ENCODE measurements around the gene ARHGAP25. TPM values are rescaled to one million over a fixed set of nuclear protein-coding genes. Genes with fewer than 3 reads are reported as not detected.
A peak's percentile ranks its signal among the peaks of the same experiment; 100 is the strongest.

ARHGAP25 gene
- total and polyA plus RNA-seq, 4 donors, result 17.1 to 43.0 (median 22.6) TPM

DNA sequence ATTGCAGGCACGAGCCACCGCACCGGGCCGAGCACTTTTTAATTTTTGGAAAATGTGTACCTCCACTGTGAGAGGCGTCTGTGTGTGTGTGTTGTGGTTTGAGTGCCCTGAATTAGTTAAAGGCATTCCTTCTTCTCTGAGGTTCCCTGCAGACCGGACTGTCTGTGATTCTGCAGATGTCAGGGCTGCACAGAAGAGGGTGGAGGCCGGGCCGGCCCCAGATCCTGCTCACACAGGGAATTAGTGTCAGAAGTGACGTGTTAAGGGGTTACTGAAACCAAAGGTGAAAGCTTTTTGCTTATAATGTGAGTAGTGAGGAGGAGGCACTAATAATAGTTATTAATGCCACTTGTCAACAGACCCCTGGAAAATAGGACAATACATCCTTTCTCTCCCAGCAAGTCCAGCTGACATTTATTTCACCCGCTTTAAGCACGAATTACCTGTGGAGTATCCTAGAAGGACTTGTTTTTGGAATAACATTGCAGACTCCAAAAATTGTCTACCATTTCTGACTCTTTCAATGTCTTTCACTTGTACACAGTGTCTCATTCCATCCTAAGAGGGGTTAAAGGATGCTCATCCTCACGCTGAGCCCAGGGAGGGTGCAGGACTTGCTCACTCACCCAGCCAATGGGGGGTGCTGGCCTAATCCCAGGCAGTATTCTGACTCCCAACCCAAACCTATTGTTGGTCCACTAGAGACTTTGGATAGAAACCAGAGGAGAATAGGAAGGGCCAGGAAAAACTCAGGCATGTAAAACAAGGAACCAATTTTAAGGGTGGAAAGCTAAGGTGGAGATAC, 16.2 kb downstream of the ARHGAP25 start:
- Histone ChIP-seq H3K4me3 (no peak overlapping the region), H3K27me3 (ENCODE audit: control insufficient read depth in 3 of 3, insufficient read depth in 3 of 3, low read length in 2 of 3) (no peaks in the 10 kb centered on the region), H3K27ac (ENCODE audit: low read depth in 1 of 2, low read length in 1 of 2) (no peak overlapping the region), H3K9ac (ENCODE audit: insufficient read depth in 1 of 2, low read length in 2 of 2) (peak overlapping the region in 1 of 2 donors; percentile 53), H3K4me1 (ENCODE audit: control insufficient read depth in 5 of 5, insufficient read depth in 5 of 5, low read length in 5 of 5) (peaks cover 0 to 17% (median 0%) of the 10 kb centered on the region in 5 donors), H3K9me3 (ENCODE audit: control insufficient read depth in 4 of 4, insufficient read depth in 3 of 4, low read length in 3 of 4) (no peaks in the 10 kb centered on the region), H3K36me3 (ENCODE audit: control insufficient read depth in 4 of 4, insufficient read depth in 4 of 4, low read length in 4 of 4) (no peaks in the 10 kb centered on the region)
- WGBS, 2 donors, result 95 to 96% methylated on average over 12 of the region's 12 CpGs
- no peak for ATAC-seq (ENCODE audit: insufficient read depth, low FRiP score)
- no peak for DNase-seq
- TF ChIP-seq, protein P1, sequence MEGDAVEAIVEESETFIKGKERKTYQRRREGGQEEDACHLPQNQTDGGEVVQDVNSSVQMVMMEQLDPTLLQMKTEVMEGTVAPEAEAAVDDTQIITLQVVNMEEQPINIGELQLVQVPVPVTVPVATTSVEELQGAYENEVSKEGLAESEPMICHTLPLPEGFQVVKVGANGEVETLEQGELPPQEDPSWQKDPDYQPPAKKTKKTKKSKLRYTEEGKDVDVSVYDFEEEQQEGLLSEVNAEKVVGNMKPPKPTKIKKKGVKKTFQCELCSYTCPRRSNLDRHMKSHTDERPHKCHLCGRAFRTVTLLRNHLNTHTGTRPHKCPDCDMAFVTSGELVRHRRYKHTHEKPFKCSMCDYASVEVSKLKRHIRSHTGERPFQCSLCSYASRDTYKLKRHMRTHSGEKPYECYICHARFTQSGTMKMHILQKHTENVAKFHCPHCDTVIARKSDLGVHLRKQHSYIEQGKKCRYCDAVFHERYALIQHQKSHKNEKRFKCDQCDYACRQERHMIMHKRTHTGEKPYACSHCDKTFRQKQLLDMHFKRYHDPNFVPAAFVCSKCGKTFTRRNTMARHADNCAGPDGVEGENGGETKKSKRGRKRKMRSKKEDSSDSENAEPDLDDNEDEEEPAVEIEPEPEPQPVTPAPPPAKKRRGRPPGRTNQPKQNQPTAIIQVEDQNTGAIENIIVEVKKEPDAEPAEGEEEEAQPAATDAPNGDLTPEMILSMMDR (IDR thresholded peaks at IDR 0.05; ENCODE audit: control extremely low read depth, extremely low read depth), result no peak

- ATAC-seq (ENCODE audit: insufficient read depth, low FRiP score), result peak; percentile 97
- no peaks in the 10 kb centered on the region for H3K36me3 ChIP-seq (ENCODE audit: control insufficient read depth in 4 of 4, insufficient read depth in 4 of 4, low read length in 4 of 4)
- no peak overlapping the region for H3K4me3 ChIP-seq
- TF ChIP-seq, protein P1 (IDR thresholded peaks at IDR 0.05; ENCODE audit: control extremely low read depth, extremely low read depth), result peak; percentile 96
- H3K9ac ChIP-seq (ENCODE audit: insufficient read depth in 1 of 2, low read length in 2 of 2), result peak overlapping the region in 1 of 2 donors; percentile 53
- WGBS, 2 donors, result 17 to 20% methylated on average over 15 of the region's 15 CpGs
- peaks cover 0 to 21% (median 0%) of the 10 kb centered on the region in 5 donors for H3K4me1 ChIP-seq (ENCODE audit: control insufficient read depth in 5 of 5, insufficient read depth in 5 of 5, low read length in 5 of 5)
- peak; percentile 90 to 93 (median 91) for DNase-seq
- no peaks in the 10 kb centered on the region for H3K9me3 ChIP-seq (ENCODE audit: control insufficient read depth in 4 of 4, insufficient read depth in 3 of 4, low read length in 3 of 4)
- no peaks in the 10 kb centered on the region for H3K27me3 ChIP-seq (ENCODE audit: control insufficient read depth in 3 of 3, insufficient read depth in 3 of 3, low read length in 2 of 3)
- H3K27ac ChIP-seq (ENCODE audit: low read depth in 1 of 2, low read length in 1 of 2), result no peak overlapping the region
These were observed 17.1 kb downstream of the ARHGAP25 start for GRCh38 chr2:68751397-68752339.

DNA sequence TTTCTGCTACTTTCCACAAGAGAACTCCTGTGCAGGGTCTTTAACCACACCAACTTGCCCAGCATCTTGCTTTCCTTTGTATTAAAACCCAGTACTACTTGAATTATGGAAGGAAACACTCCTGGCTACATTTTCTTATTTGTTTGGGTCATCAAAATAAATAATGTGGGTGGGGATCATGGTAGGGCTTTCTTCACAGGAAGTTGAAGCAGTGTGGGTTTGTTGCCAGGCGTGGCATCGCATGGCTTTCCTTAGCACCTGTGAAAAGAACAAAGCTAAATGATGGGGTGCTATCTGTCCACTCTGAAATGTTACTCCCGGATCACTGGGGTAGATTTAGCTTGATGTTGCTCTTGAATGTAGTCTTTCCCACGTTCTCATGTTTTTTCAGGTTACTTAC, 18.7 kb downstream of the ARHGAP25 start:
- Histone ChIP-seq H3K36me3 (ENCODE audit: control insufficient read depth in 4 of 4, insufficient read depth in 4 of 4, low read length in 4 of 4) (no peaks in the 10 kb centered on the region), H3K4me1 (ENCODE audit: control insufficient read depth in 5 of 5, insufficient read depth in 5 of 5, low read length in 5 of 5) (peaks cover 0 to 21% (median 0%) of the 10 kb centered on the region in 5 donors), H3K9ac (ENCODE audit: insufficient read depth in 1 of 2, low read length in 2 of 2) (no peak overlapping the region), H3K4me3 (no peak overlapping the region), H3K27me3 (ENCODE audit: control insufficient read depth in 3 of 3, insufficient read depth in 3 of 3, low read length in 2 of 3) (no peaks in the 10 kb centered on the region), H3K27ac (ENCODE audit: low read depth in 1 of 2, low read length in 1 of 2) (no peak overlapping the region), H3K9me3 (ENCODE audit: control insufficient read depth in 4 of 4, insufficient read depth in 3 of 4, low read length in 3 of 4) (no peaks in the 10 kb centered on the region)
- DNase-seq (no peak), ATAC-seq (ENCODE audit: insufficient read depth, low FRiP score) (no peak)
- TF ChIP-seq, protein P1 (IDR thresholded peaks at IDR 0.05; ENCODE audit: control extremely low read depth, extremely low read depth), result no peak
- WGBS, 2 donors, result 52 to 61% methylated on average over 4 of the region's 4 CpGs

Measured in lung (tissue), 12 donors.